GM21619 (cell line): ENCODE results near the gene CTTNBP2NL.
"Not testable (repeated sequence)": the region's sequence is repeated elsewhere in the genome, so short reads cannot be mapped to it uniquely, and the experiment has no call there.

Source experiments
- ATAC-seq: cut with Tn5 transposase; IDR thresholded peaks from one replicate; pipeline ENCODE4 v1.9.1; 2021; ENCODE audit not compliant: unreplicated experiment

The CTTNBP2NL gene

DNA sequence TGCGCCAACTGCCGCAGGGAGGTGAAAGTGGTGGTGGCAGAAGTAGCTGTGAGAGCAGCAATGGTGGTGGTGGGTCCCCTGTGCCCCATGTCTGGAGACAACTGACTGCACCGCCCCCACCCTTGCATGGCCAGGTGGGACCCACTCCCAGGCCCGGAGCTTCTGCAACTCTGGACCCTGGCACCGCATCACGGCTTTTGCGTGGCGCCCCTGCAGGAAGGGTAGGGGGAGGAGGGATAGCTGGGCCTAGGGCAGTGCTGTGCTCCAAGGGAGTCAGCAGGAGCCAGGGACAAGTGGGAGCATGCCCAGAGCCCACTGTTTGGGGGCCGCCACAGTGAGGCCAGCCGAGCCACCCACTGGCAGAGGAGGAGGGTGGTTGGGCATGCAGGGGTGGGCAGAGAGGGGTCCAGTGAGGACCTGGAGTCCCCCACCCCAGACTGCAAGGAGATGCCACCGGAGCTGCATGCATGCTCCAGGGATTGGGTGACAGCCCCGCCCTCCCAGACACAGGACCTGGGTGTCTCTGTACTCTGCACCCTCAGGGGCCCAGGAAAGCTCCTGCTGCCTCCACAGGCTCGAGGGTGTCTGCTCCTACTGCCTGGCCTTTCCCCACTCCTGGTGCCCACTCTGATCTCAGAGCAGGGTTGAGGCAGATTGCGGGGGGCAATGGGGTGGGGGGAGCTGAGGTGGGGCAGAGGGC, 9.8 kb upstream of the CTTNBP2NL start:
- no peak for ATAC-seq

GRCh38 chr1:112386731-112387346, 9.2 kb upstream of the CTTNBP2NL start:
- ATAC-seq, result no peak

DNA sequence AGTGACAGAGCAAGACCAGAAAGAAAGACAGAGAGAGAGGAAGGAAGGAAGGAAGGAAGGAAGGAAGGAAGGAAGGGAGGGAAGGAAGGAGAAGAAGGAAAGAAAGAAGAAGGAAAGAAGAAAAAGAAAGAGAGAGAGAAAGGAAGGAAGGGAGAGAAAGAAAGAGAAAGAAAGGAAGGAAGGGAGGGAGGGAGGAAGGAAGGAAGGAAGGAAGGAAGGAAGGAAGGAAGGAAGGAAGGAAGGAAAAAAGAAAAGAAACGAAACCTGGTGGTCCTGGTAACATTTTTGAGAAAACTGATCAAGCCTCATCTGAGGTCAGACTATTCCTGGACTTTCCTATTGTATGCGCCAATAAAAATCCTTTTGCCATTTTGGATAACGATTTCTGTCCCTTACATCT, 8.2 kb upstream of the CTTNBP2NL start:
- no peak for ATAC-seq

DNA sequence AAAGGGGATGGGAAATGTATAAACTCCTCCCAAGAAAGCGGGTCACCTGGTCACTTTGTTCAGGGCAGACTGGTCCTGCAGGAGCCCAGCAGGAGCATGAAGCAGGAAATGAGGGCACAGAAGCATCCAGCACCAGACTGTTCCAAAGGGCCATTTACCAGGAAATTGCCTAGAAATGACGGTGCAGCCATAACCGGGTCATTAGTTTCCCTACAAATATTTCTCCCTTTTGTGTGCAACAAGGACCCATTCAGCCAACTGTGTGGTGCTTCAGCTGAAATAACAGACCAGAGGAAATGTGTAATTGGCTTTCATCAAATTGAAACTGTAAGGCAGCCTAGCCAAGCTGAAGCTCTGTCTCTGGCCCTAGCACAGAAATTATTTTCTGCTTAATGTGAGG, 7.6 kb upstream of the CTTNBP2NL start:
- no peak for ATAC-seq

GRCh38 chr1:112389689-112390088, 6.3 kb upstream of the CTTNBP2NL start:
- no peak for ATAC-seq

DNA sequence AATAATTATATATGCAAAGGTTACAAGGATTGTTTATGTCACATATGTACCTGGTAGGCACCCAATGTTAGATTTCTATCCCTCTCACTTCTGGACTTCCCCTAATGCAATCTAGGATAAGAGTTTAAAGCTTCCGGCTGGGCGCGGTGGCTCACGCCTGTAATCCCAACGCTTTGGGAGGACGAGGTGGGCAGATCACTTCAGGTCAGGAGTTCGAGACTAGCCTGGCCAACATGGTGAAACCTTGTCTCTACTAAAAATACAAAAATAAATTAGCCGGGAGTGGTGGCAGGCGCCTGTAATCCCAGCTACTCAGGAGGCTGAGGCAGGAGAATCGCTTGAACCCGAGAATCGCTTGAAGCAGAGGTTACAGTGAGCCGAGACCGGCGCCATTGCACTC, 5.7 kb upstream of the CTTNBP2NL start:
- not testable (repeated sequence) for ATAC-seq

GRCh38 chr1:112390775-112391602, 5.0 kb upstream of the CTTNBP2NL start:
- peak; percentile 61 for ATAC-seq

GRCh38 chr1:112391603-112391940, 4.4 kb upstream of the CTTNBP2NL start:
- no peak for ATAC-seq

DNA sequence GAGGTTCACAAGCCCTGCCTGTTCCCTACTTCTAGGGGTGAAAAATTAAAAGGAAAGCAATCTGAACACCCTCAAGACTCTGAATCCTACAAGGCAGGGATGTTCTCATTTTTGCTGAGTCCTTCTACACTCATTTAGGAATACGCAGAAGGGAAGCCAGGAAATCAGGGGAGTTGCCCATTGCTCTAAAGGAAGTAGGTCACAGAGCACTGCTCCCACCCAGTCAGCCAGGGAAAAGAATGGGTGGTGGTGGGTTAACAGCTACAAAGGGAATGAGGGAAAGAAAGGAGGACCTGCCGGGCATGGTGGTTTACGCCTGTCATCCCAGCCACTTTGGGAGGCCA, 2.4 kb upstream of the CTTNBP2NL start:
- no peak for ATAC-seq

GRCh38 chr1:112394743-112395062, 1.3 kb upstream of the CTTNBP2NL start:
- no peak for ATAC-seq

GRCh38 chr1:112395256-112395820, 676 bp upstream of the CTTNBP2NL start:
- no peak for ATAC-seq

- no peak for ATAC-seq
Observed at GRCh38 chr1:112396653-112397471, 848 bp downstream of the CTTNBP2NL start.

DNA sequence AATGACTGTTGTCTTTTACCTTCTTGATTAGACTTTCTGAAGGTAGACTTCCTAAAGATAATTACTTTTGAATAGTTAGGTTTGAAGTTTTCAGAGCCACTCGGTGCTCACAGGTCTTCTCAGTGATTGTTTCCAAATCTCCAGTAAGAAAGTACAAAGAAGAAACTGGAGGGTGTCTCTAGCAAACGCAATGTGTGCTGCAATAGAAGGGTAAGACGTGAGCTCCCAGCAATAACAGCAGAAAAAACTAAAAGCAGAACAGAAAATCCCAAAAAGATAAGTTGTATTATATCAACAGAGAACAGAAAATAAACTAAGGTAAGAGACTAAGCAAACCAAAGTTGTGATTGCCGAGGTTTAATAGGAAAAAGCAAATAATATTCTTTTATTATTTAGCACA, 1.8 kb downstream of the CTTNBP2NL start:
- no peak for ATAC-seq

GRCh38 chr1:112399456-112399855, 3.4 kb downstream of the CTTNBP2NL start:
- ATAC-seq, result no peak

DNA sequence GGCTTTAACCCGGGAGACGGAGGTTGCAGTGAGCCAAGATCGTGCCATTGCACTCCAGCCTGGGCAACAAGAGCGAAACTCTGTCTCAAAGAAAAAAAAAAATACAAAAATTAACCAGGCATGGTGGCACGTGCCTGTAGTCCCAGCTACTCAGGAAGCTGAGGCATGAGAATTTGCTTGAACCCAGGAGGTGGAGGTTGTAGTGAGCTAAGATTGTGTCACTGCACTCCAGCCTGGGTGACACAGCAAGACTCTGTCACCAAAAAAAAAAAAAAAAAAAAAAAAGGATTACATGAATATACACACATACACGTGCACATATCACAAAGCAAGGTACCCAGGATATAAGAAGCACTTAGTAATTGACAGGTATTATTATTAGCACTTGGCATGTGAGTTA, 4.7 kb downstream of the CTTNBP2NL start:
- not testable (repeated sequence) for ATAC-seq

GRCh38 chr1:112402682-112403643, 6.9 kb downstream of the CTTNBP2NL start:
- peak; percentile 59 for ATAC-seq

GRCh38 chr1:112406771-112407170, 10.8 kb downstream of the CTTNBP2NL start:
- ATAC-seq, result no peak

DNA sequence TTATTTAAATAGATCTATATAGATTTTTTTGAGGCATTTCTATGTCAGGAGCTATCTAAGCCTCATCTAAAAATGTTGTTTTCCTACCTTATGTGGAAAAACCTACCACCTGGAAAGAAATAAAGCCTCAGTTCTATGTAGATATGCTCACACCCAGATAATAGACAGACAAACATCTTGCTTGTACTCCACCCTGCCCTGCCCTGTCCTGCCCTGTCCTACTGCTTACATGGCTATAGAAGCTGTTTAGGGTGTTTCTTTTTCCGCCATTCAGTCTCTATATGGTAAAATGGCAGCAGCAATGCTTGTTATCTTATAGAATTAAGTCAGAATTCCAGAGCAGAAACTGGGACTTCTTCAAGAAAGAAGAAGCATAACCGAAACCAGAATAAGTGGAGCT, 13.4 kb downstream of the CTTNBP2NL start:
- no peak for ATAC-seq

DNA sequence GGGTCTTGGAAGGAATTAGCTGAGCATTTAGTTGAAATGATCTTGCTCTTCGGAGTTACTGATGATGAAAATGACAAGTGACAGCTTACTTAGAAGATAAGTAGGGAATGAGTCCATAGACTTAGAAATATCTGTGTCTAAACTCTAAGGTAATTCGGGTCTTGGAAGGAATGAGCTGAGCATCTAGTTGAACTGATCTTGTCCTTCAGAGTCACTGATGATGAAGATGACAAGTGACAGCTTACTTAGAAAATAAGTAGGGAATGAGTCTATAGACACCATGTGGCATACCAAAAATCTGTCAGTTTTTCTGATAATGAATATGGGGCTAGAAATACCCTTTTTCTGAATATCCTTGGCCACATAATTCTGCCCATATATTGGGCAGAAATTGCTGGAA, 14.7 kb downstream of the CTTNBP2NL start:
- no peak for ATAC-seq

DNA sequence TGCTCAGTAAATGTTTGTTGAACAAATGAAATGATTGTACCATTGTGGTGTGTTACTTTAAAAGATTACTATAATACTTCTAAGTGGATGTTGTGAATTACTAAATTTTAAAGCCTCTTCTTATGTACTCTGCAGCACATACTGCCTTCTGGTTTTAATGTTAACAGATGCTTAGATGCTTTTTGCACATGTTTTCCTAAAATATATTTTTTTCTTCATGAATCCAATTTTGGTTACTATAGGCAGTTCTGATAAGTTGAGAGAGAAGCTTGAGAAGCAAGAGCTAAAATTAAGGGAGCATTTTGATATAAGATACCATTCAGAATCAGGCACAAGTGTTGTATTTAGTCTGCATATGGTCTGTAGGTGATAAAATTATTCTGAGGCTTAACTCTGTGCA, 21.3 kb downstream of the CTTNBP2NL start:
- ATAC-seq, result no peak
